SK-N-SH (cell line): ENCODE data around the gene TMIE.

Experiments used
- EP300 ChIP-seq, 2 experiments: IDR thresholded peaks; 2 replicates each; pipeline versions ENCODE4 v1.4.0 to v1.6.1; 2012; ENCODE audit warnings: borderline replicate concordance in 1 of 2, low read depth in 1 of 2, low read length in 1 of 2
- POLR2AphosphoS5 ChIP-seq: IDR thresholded peaks from 2 replicates; pipeline ENCODE4 v1.6.1; 2012; ENCODE audit warnings: low read depth, low read length
- RFX5 ChIP-seq: IDR thresholded peaks from 2 replicates; pipeline ENCODE4 v1.6.1; 2012; ENCODE audit warnings: mild to moderate bottlenecking, improper control_type of control experiment, low read length
- TAF1 ChIP-seq: IDR thresholded peaks from 2 replicates; pipeline ENCODE4 v1.6.1; 2012; ENCODE audit warnings: low read depth, mild to moderate bottlenecking, low read length, moderate library complexity, borderline replicate concordance
- TF ChIP-seq, protein P1 (sequence below): fragments of 200-600 bp; sonication (generic); IDR thresholded peaks from 2 replicates; pipeline ENCODE4 v1.6.1; 2017; ENCODE audit warnings: antibody characterized with exemption, mild to moderate bottlenecking, moderate library complexity

DNA sequence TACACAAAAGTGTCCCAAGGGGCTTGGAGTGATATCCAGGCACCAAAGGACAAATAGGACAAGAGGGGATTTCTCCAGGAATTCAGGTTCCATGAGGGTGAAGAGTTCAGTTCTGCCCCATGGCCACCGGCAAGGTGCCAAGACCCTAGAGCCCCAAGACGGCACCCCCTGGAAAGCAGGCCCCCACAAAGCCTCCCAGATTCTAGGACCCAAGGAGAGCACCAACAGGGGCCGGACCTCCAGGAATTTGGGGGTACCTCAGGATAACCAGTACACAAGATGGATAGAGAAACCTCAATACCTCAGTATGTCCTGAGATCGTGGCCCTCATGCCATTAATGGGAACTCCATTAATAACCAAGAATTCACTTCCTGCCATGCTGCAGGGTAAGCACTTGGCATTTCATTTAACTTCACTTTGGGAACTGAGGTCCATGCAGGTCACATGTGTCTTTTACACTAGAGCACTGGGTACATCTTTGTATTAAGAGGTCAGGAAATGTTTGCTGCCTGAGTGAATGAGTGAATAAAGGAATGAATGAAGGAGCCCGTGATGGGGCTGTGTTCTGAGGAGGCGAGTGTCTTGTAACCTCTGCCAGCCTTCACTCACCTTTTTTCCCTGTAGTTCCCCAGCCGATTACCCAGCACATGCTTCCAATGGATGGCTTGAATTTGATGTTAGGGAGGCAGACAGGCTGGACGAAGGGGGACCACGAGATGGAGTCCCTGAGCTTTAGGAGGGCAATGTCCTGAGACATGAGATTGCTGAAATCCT, 32.0 kb downstream of the TMIE start:
- no peak for TF ChIP-seq TAF1
- TF ChIP-seq POLR2AphosphoS5, result no peak
- TF ChIP-seq, protein P1, sequence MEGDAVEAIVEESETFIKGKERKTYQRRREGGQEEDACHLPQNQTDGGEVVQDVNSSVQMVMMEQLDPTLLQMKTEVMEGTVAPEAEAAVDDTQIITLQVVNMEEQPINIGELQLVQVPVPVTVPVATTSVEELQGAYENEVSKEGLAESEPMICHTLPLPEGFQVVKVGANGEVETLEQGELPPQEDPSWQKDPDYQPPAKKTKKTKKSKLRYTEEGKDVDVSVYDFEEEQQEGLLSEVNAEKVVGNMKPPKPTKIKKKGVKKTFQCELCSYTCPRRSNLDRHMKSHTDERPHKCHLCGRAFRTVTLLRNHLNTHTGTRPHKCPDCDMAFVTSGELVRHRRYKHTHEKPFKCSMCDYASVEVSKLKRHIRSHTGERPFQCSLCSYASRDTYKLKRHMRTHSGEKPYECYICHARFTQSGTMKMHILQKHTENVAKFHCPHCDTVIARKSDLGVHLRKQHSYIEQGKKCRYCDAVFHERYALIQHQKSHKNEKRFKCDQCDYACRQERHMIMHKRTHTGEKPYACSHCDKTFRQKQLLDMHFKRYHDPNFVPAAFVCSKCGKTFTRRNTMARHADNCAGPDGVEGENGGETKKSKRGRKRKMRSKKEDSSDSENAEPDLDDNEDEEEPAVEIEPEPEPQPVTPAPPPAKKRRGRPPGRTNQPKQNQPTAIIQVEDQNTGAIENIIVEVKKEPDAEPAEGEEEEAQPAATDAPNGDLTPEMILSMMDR, result no peak
- no peak for TF ChIP-seq EP300 (IDR thresholded peaks at IDR 0.05; ENCODE audit: borderline replicate concordance in 1 of 2, low read depth in 1 of 2, low read length in 1 of 2)
- no peak for TF ChIP-seq RFX5
